Measurements from ENCODE around the gene C1QTNF1.

The C1QTNF1 gene

GRCh38 chr17:79002796-79003593, 21.0 kb upstream of the C1QTNF1 start:
- no peak overlapping the region for H3K27ac ChIP-seq (replicated peaks)
- no peak for TF ChIP-seq POLR2AphosphoS5 (IDR thresholded peaks at IDR 0.05; ENCODE audit: low read depth)
- no peak for TF ChIP-seq SPI1 (IDR thresholded peaks at IDR 0.05; ENCODE audit: borderline replicate concordance, low read depth)
- no peak for TF ChIP-seq GABPA (IDR thresholded peaks at IDR 0.05; ENCODE audit: low read depth)
- TF ChIP-seq CTCF (IDR thresholded peaks at IDR 0.05; ENCODE audit: insufficient read depth, low read length): no peak
- no peak for TF ChIP-seq REST (IDR thresholded peaks at IDR 0.05; ENCODE audit: insufficient replicate concordance, low read depth)

DNA sequence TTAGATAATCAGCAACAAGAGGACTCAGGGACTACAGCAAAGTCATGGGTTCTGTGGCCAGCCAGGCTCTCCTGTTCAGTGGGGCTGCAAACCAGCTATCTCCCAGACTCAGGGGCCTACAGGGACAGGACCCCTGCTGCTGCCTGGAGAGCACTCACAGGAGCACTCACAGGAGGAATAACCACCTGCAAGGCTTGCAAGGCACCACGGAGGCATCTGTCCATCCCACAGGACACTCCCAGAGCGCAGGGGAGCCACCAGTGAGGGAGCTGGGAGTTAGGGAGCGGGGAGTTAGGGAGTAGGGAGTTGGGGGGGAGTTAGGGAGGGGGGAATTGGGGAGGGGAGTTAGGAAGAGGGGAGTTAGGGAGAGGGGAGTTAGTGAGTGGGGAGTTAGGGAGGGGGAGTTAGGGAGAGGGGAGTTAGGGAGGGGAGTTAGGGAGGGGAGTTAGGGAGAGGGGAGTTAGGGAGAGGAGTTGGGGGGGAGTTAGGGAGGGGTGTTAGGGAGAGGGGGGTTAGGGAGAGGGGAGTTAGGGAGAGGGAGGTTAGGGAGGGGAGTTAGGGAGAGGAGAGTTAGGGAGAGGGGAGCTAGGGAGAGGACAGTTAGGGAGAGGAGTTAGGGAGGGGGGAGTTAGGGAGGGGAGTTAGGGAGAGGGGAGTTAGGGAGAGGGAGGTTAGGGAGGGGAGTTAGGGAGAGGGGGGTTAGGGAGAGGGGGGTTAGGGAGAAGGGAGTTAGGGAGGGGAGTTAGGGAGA, 20.1 kb upstream of the C1QTNF1 start:
- H3K27me3 ChIP-seq (ENCODE audit: insufficient read depth, poor library complexity, severe bottlenecking): no peaks in the 10 kb centered on the region
- no peak for DNase-seq (ENCODE audit: low read depth in 1 of 2, low spot score in 1 of 2)
- no peak overlapping the region for H3K27ac ChIP-seq (replicated peaks)
- H3K4me3 ChIP-seq (replicated peaks; ENCODE audit: insufficient read depth, low read length): no peak overlapping the region
- TF ChIP-seq CTCF (IDR thresholded peaks at IDR 0.05; ENCODE audit: insufficient read depth, low read length): no peak
- no peak for TF ChIP-seq POLR2AphosphoS5 (IDR thresholded peaks at IDR 0.05; ENCODE audit: low read depth)
- TF ChIP-seq REST (IDR thresholded peaks at IDR 0.05; ENCODE audit: insufficient replicate concordance, low read depth): no peak
- TF ChIP-seq GABPA (IDR thresholded peaks at IDR 0.05; ENCODE audit: low read depth): no peak
- TF ChIP-seq SPI1 (IDR thresholded peaks at IDR 0.05; ENCODE audit: borderline replicate concordance, low read depth): no peak

More at GRCh38 chr17:79002796-79003593, 21.0 kb upstream of the C1QTNF1 start:
- Histone ChIP-seq H3K4me3 (replicated peaks; ENCODE audit: insufficient read depth, low read length) (no peak overlapping the region), H3K27me3 (ENCODE audit: insufficient read depth, poor library complexity, severe bottlenecking) (no peaks in the 10 kb centered on the region)
- DNase-seq (ENCODE audit: low read depth in 1 of 2, low spot score in 1 of 2): no peak

DNA sequence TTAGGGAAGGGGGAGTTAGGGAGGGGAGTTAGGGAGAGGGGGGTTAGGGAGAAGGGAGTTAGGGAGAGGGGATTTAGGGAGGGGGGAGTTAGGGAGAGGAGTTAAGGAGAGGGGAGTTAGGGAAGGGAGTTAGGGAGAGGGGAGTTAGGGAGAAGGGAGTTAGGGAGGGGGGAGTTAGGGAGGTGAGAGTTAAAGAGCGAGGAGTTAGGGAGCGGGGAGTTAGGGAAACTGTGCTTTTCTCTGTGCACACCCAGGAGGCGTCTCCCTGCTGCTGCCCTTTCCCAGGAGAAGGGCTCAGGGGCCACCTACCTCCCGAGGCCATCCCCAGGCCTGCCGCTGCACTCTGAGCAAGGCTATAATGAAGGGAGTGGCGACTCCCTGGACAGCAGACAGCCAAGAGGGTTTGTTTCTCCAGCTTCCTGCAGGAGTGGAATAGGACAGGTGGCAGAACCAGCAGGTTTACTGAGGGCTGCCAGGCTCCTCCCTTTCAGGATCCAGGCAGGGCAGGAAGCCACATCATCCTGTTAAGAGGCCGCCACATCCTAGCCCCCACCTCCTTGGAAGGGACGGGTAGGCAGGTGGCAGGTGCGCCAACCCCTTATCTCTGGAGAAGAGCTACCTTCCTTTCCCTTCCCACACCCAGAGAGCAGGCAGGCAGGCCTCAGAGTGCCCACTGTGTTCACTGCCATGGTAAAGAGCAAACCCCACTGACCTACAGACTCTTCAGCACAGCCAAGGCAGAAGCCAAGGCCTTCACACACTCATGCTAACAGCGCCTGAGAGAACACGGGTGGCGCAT, 18.7 kb upstream of the C1QTNF1 start:
- H3K4me3 ChIP-seq (replicated peaks; ENCODE audit: insufficient read depth, low read length): no peak overlapping the region
- no peak overlapping the region for H3K27ac ChIP-seq (replicated peaks)
- TF ChIP-seq POLR2AphosphoS5 (IDR thresholded peaks at IDR 0.05; ENCODE audit: low read depth) (no peak), SPI1 (IDR thresholded peaks at IDR 0.05; ENCODE audit: borderline replicate concordance, low read depth) (no peak), GABPA (IDR thresholded peaks at IDR 0.05; ENCODE audit: low read depth) (no peak), REST (IDR thresholded peaks at IDR 0.05; ENCODE audit: insufficient replicate concordance, low read depth) (no peak), CTCF (IDR thresholded peaks at IDR 0.05; ENCODE audit: insufficient read depth, low read length) (no peak)
- no peak for DNase-seq (ENCODE audit: low read depth in 1 of 2, low spot score in 1 of 2)
- H3K27me3 ChIP-seq (ENCODE audit: insufficient read depth, poor library complexity, severe bottlenecking): no peaks in the 10 kb centered on the region
